Natural killer cell (primary cell): ENCODE results near the gene HOXA5. TPM values are rescaled to one million over a fixed set of nuclear protein-coding genes. Genes with fewer than 3 reads are reported as not detected.

Experiments used
- ATAC-seq, 3 donors: fragments of 150-1000 bp in 2 of 3; fragments of 200-7000 bp in 1 of 3; cut with Tn5 transposase; 1 replicate in 1 of 3; 2 replicates in 2 of 3; pipeline ENCODE4 v1.10.0; 2021; ENCODE audit warnings: mild to moderate bottlenecking in 2 of 3, moderate library complexity in 2 of 3
- DNase-seq, 2 donors: peaks; one replicate each; pipeline versions ENCODE4 v3.0.0 to v3.0.0-alpha.2; 2013 to 2021; ENCODE audit warnings: mixed read lengths in 1 of 2
- H3K27ac ChIP-seq: one replicate; pipeline ENCODE4 v1.5.1; 2013; ENCODE audit warnings: mild to moderate bottlenecking, low read length
- H3K27me3 ChIP-seq: one replicate; pipeline ENCODE4 v1.6.1; 2013; ENCODE audit warnings: low read length; ENCODE audit not compliant: control insufficient read depth, insufficient read depth
- H3K36me3 ChIP-seq: one replicate; pipeline ENCODE4 v1.6.1; 2013; ENCODE audit warnings: low read length; ENCODE audit not compliant: control insufficient read depth, insufficient read depth
- H3K4me1 ChIP-seq: one replicate; pipeline ENCODE4 v1.6.1; 2013; ENCODE audit warnings: low read length; ENCODE audit not compliant: control insufficient read depth, insufficient read depth
- H3K4me3 ChIP-seq: one replicate; pipeline ENCODE4 v1.5.1; 2013; ENCODE audit warnings: low read length
- H3K9me3 ChIP-seq: one replicate; pipeline ENCODE4 v1.6.1; 2013; ENCODE audit warnings: low read length; ENCODE audit not compliant: control insufficient read depth, insufficient read depth
- H3K27ac Mint-ChIP-seq, 2 donors: one replicate each; pipeline ENCODE4 v1.8.0; 2022; ENCODE audit warnings: mild to moderate bottlenecking in 2 of 2, mixed read lengths in 2 of 2, moderate library complexity in 1 of 2
- H3K27me3 Mint-ChIP-seq, 2 donors: one replicate each; pipeline ENCODE4 v1.8.0; 2022; ENCODE audit warnings: low read depth in 2 of 2, mixed read lengths in 2 of 2
- H3K36me3 Mint-ChIP-seq: one replicate; pipeline ENCODE4 v1.8.0; 2022; ENCODE audit warnings: mixed read lengths
- H3K4me1 Mint-ChIP-seq, 2 donors: one replicate each; pipeline ENCODE4 v1.8.0; 2022; ENCODE audit warnings: mixed read lengths in 2 of 2
- H3K4me3 Mint-ChIP-seq: one replicate; pipeline ENCODE4 v1.8.0; 2022; ENCODE audit warnings: mild to moderate bottlenecking, moderate library complexity, mixed read lengths
- H3K9me3 Mint-ChIP-seq, 2 donors: one replicate each; pipeline ENCODE4 v1.8.0; 2022; ENCODE audit warnings: mixed read lengths in 2 of 2
- CTCF ChIP-seq: fragments of 200-600 bp; IDR thresholded peaks from one replicate; pipeline ENCODE4 v1.8.0; 2022; ENCODE audit warnings: antibody characterized with exemption
- WGBS: methylation state at CpG from one replicate; pipeline ENCODE4 v1.1.7; 2013; ENCODE audit warnings: missing lambda C conversion rate; ENCODE audit not compliant: insufficient coverage; 5-methylcytosine and 5-hydroxymethylcytosine counted together
- intact Hi-C: fragments of 100-400 bp; cut with micrococcal nuclease; formaldehyde crosslinking; loops from one replicate; pipeline ENCODE4 v1.14.2; 2022
- total RNA-seq, 4 donors: library from RNA; stranded (reverse); fragments of 120-200 nt in 1 of 4; gene quantifications; one replicate each; pipeline versions ENCODE4 v1.2.3 to v1.2.4, GENCODE V29; 2013 to 2022

Gene HOXA5
- total RNA-seq, 3 donors from 2014 or later (not counting 1 experiment from before 2014, with no cell fraction given): 0.29 to 13.0 (median 0.52) TPM

GRCh38 chr7:27107391-27108381 is 35.8 kb downstream of the HOXA5 start:
- Mint-ChIP-seq H3K4me1 (peaks cover 6 to 7% of the 10 kb centered on the region in 2 donors), H3K27me3 (peaks cover 29 to 30% of the 10 kb centered on the region in 2 donors), H3K36me3 (peaks cover 7% of the 10 kb centered on the region), H3K4me3 (no peak overlapping the region), H3K9me3 (no peaks in the 10 kb centered on the region), H3K27ac (no peak overlapping the region)
- 96% methylated on average over 47 of the region's 47 CpGs for WGBS
- Histone ChIP-seq H3K4me1 (peaks cover 3% of the 10 kb centered on the region), H3K4me3 (no peak overlapping the region), H3K36me3 (no peaks in the 10 kb centered on the region), H3K27me3 (peaks cover 20% of the 10 kb centered on the region), H3K27ac (no peak overlapping the region), H3K9me3 (no peaks in the 10 kb centered on the region)
- intact Hi-C loops: no loop called here
- TF ChIP-seq CTCF: no peak
- no peak for DNase-seq
- no peak for ATAC-seq

GRCh38 chr7:27106901-27107240 is 36.6 kb downstream of the HOXA5 start:
- Mint-ChIP-seq H3K4me3 (no peak overlapping the region), H3K36me3 (peaks cover 7% of the 10 kb centered on the region), H3K9me3 (no peaks in the 10 kb centered on the region), H3K27ac (no peak overlapping the region), H3K4me1 (peaks cover 13% of the 10 kb centered on the region in 2 donors), H3K27me3 (peaks cover 36% of the 10 kb centered on the region in 2 donors)
- DNase-seq: no peak
- TF ChIP-seq CTCF: no peak
- Histone ChIP-seq H3K36me3 (no peaks in the 10 kb centered on the region), H3K27me3 (peaks cover 25% of the 10 kb centered on the region), H3K27ac (no peak overlapping the region), H3K4me1 (peaks cover 10% of the 10 kb centered on the region), H3K9me3 (no peaks in the 10 kb centered on the region), H3K4me3 (no peak overlapping the region)
- intact Hi-C loops: no loop called here
- no peak for ATAC-seq
- 95% methylated on average over 13 of the region's 14 CpGs for WGBS

- 94% methylated on average over 43 of the region's 44 CpGs for WGBS
- H3K27ac ChIP-seq: no peak overlapping the region
- H3K4me3 Mint-ChIP-seq: no peak overlapping the region
- peaks cover 12% of the 10 kb centered on the region for H3K4me1 ChIP-seq
- intact Hi-C loops: no loop called here
- no peaks in the 10 kb centered on the region for H3K36me3 ChIP-seq
- no peak overlapping the region for H3K4me3 ChIP-seq
- TF ChIP-seq CTCF: no peak
- no peak for DNase-seq
- H3K4me1 Mint-ChIP-seq: peaks cover 17 to 18% of the 10 kb centered on the region in 2 donors
- H3K27ac Mint-ChIP-seq: no peak overlapping the region
- no peaks in the 10 kb centered on the region for H3K9me3 ChIP-seq
- no peak for ATAC-seq
- peaks cover 25% of the 10 kb centered on the region for H3K27me3 ChIP-seq
- H3K9me3 Mint-ChIP-seq: no peaks in the 10 kb centered on the region
- peaks cover 12% of the 10 kb centered on the region for H3K36me3 Mint-ChIP-seq
- peaks cover 41% of the 10 kb centered on the region in 2 donors for H3K27me3 Mint-ChIP-seq
Observed at GRCh38 chr7:27106181-27106900, 37.1 kb downstream of the HOXA5 start.
